IPS-15b (cell line): ENCODE data around the gene CKAP2L.

Source experiments
- H3K27me3 ChIP-seq: one replicate; pipeline ENCODE4 v1.6.1; 2013; ENCODE audit warnings: low read length; ENCODE audit not compliant: control insufficient read depth, insufficient read depth
- H3K36me3 ChIP-seq: one replicate; pipeline ENCODE4 v1.6.1; 2013; ENCODE audit warnings: low read length; ENCODE audit not compliant: control insufficient read depth, insufficient read depth
- H3K4me1 ChIP-seq: one replicate; pipeline ENCODE4 v1.6.1; 2013; ENCODE audit warnings: mild to moderate bottlenecking, low read length; ENCODE audit not compliant: control insufficient read depth, insufficient read depth
- H3K4me3 ChIP-seq: one replicate; pipeline ENCODE4 v1.5.1; 2013; ENCODE audit warnings: low read depth, low read length
- H3K9ac ChIP-seq: one replicate; pipeline ENCODE4 v1.6.1; 2013; ENCODE audit warnings: low read depth, mild to moderate bottlenecking, low read length
- H3K9me3 ChIP-seq: one replicate; pipeline ENCODE4 v1.6.1; 2013; ENCODE audit warnings: mild to moderate bottlenecking, low read length; ENCODE audit not compliant: control insufficient read depth, insufficient read depth

The CKAP2L gene

GRCh38 chr2:112692495-112692911 lies 71.9 kb downstream of the CKAP2L start:
- Histone ChIP-seq H3K4me1 (no peaks in the 10 kb centered on the region), H3K27me3 (no peaks in the 10 kb centered on the region), H3K9me3 (no peaks in the 10 kb centered on the region), H3K9ac (no peak overlapping the region), H3K36me3 (no peaks in the 10 kb centered on the region), H3K4me3 (no peak overlapping the region)

GRCh38 chr2:112691881-112692281 lies 72.5 kb downstream of the CKAP2L start:
- no peaks in the 10 kb centered on the region for H3K36me3 ChIP-seq
- H3K4me1 ChIP-seq = no peaks in the 10 kb centered on the region
- H3K9ac ChIP-seq = no peak overlapping the region
- no peaks in the 10 kb centered on the region for H3K9me3 ChIP-seq
- H3K4me3 ChIP-seq = no peak overlapping the region
- no peaks in the 10 kb centered on the region for H3K27me3 ChIP-seq

- Histone ChIP-seq H3K4me1 (no peaks in the 10 kb centered on the region), H3K27me3 (no peaks in the 10 kb centered on the region), H3K4me3 (no peak overlapping the region), H3K9me3 (no peaks in the 10 kb centered on the region), H3K9ac (no peak overlapping the region), H3K36me3 (no peaks in the 10 kb centered on the region)
Observed at GRCh38 chr2:112690853-112691401, 73.5 kb downstream of the CKAP2L start.

GRCh38 chr2:112688086-112688880 lies 76.1 kb downstream of the CKAP2L start:
- Histone ChIP-seq H3K36me3 (no peaks in the 10 kb centered on the region), H3K27me3 (no peaks in the 10 kb centered on the region), H3K9me3 (no peaks in the 10 kb centered on the region), H3K4me1 (no peaks in the 10 kb centered on the region), H3K4me3 (no peak overlapping the region), H3K9ac (no peak overlapping the region)

- no peaks in the 10 kb centered on the region for H3K4me1 ChIP-seq
- H3K9me3 ChIP-seq = no peaks in the 10 kb centered on the region
- H3K9ac ChIP-seq = no peak overlapping the region
Observed at GRCh38 chr2:112687522-112687921, 76.9 kb downstream of the CKAP2L start.

More at GRCh38 chr2:112687522-112687921, 76.9 kb downstream of the CKAP2L start:
- no peaks in the 10 kb centered on the region for H3K27me3 ChIP-seq
- no peaks in the 10 kb centered on the region for H3K36me3 ChIP-seq
- H3K4me3 ChIP-seq = no peak overlapping the region
